Suprapubic skin (tissue), 3 donors: ENCODE results near the gene NEURL1.

Experiments used
- CTCF ChIP-seq, 2 donors: fragments of 200-600 bp in 1 of 2; fragments of 450-650 bp in 1 of 2; sonication (generic) in 1 of 2; IDR thresholded peaks; one replicate each; pipeline ENCODE4 v1.5.1; 2016 to 2019; ENCODE audit warnings: antibody characterized with exemption in 2 of 2, mild to moderate bottlenecking in 1 of 2, moderate library complexity in 1 of 2
- EP300 ChIP-seq: sonication (generic); formaldehyde crosslinking; IDR thresholded peaks from one replicate; pipeline ENCODE4 v1.6.1; 2017; ENCODE audit warnings: antibody characterized with exemption
- POLR2A ChIP-seq, 2 donors: fragments of 450-650 bp; IDR thresholded peaks; one replicate each; pipeline ENCODE4 v1.6.1; 2017; ENCODE audit warnings: antibody characterized with exemption in 2 of 2, mild to moderate bottlenecking in 2 of 2, moderate library complexity in 2 of 2

GRCh38 chr10:103449208-103450144 lies 44.0 kb upstream of the NEURL1 start:
- TF ChIP-seq CTCF (IDR thresholded peaks at IDR 0.05) (no peak), POLR2A (IDR thresholded peaks at IDR 0.05) (no peak), EP300 (no peak)
